ENCODE data around the gene WASL.

The WASL gene

DNA sequence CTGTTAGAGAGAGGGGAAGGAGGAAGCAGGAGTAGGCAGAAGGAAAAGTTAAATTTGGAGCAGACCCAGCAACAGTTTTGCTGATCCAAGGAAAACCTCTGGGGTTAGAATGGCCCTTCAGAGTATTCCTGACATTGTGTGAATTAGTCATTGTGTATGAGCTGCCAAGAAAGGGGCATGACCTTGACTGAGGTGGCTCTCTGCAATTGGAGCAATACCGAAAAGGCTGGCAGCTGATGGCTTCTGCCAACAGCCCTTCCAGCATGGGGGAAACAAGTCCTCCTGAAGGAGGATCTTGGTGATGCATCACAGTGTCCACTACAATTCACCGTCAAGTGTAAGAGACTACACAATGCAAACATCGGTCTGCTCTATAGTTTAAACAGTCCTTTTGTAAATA is 20.6 kb upstream of the WASL start:
- Histone ChIP-seq H3K36me3 (replicated peaks; ENCODE audit: low read depth, low read length) (no peaks in the 10 kb centered on the region), H3K27me3 (ENCODE audit: low read depth, low read length) (no peaks in the 10 kb centered on the region), H3K9me3 (ENCODE audit: insufficient read depth, low read length) (no peaks in the 10 kb centered on the region), H3K79me2 (ENCODE audit: low read length) (no peaks in the 10 kb centered on the region), H2AFZ (ENCODE audit: low read depth, low read length) (no peak overlapping the region), H3K4me2 (ENCODE audit: low read length) (no peak overlapping the region), H4K20me1 (ENCODE audit: insufficient read depth, low read length) (no peaks in the 10 kb centered on the region), H3K4me3 (ENCODE audit: low read length) (no peak overlapping the region), H3K27ac (ENCODE audit: low read length) (no peak overlapping the region), H3K9ac (ENCODE audit: low read length) (no peak overlapping the region), H3K4me1 (ENCODE audit: low read length) (peaks cover 15% of the 10 kb centered on the region)
- TF ChIP-seq CTCF (IDR thresholded peaks at IDR 0.05; ENCODE audit: low read depth, low read length) = no peak
- TF ChIP-seq EZH2phosphoT487 (IDR thresholded peaks at IDR 0.05; ENCODE audit: low read depth) = no peak

- Histone ChIP-seq H3K27me3 (ENCODE audit: low read depth, low read length) (no peaks in the 10 kb centered on the region), H3K27ac (ENCODE audit: low read length) (no peak overlapping the region), H3K4me1 (ENCODE audit: low read length) (peaks cover 15% of the 10 kb centered on the region), H3K4me2 (ENCODE audit: low read length) (no peak overlapping the region), H3K9me3 (ENCODE audit: insufficient read depth, low read length) (no peaks in the 10 kb centered on the region), H3K79me2 (ENCODE audit: low read length) (no peaks in the 10 kb centered on the region), H4K20me1 (ENCODE audit: insufficient read depth, low read length) (no peaks in the 10 kb centered on the region), H3K4me3 (ENCODE audit: low read length) (no peak overlapping the region), H2AFZ (ENCODE audit: low read depth, low read length) (no peak overlapping the region), H3K9ac (ENCODE audit: low read length) (no peak overlapping the region), H3K36me3 (replicated peaks; ENCODE audit: low read depth, low read length) (no peaks in the 10 kb centered on the region)
- TF ChIP-seq EZH2phosphoT487 (IDR thresholded peaks at IDR 0.05; ENCODE audit: low read depth) (no peak), CTCF (IDR thresholded peaks at IDR 0.05; ENCODE audit: low read depth, low read length) (no peak)
These were observed 19.7 kb upstream of the WASL start for GRCh38 chr7:123768493-123768892.

GRCh38 chr7:123763191-123763661 is 14.4 kb upstream of the WASL start:
- Histone ChIP-seq H3K4me3 (ENCODE audit: low read length) (no peak overlapping the region), H3K36me3 (replicated peaks; ENCODE audit: low read depth, low read length) (no peaks in the 10 kb centered on the region), H4K20me1 (ENCODE audit: insufficient read depth, low read length) (no peaks in the 10 kb centered on the region), H3K4me1 (ENCODE audit: low read length) (no peaks in the 10 kb centered on the region), H3K9me3 (ENCODE audit: insufficient read depth, low read length) (no peaks in the 10 kb centered on the region), H2AFZ (ENCODE audit: low read depth, low read length) (no peak overlapping the region), H3K4me2 (ENCODE audit: low read length) (no peak overlapping the region), H3K27me3 (ENCODE audit: low read depth, low read length) (no peaks in the 10 kb centered on the region), H3K27ac (ENCODE audit: low read length) (no peak overlapping the region), H3K79me2 (ENCODE audit: low read length) (no peaks in the 10 kb centered on the region), H3K9ac (ENCODE audit: low read length) (no peak overlapping the region)
- TF ChIP-seq CTCF (IDR thresholded peaks at IDR 0.05; ENCODE audit: low read depth, low read length) (no peak), EZH2phosphoT487 (IDR thresholded peaks at IDR 0.05; ENCODE audit: low read depth) (no peak)

- H2AFZ ChIP-seq (ENCODE audit: low read depth, low read length) = no peak overlapping the region
- H3K9me3 ChIP-seq (ENCODE audit: insufficient read depth, low read length) = no peaks in the 10 kb centered on the region
- H3K9ac ChIP-seq (ENCODE audit: low read length) = no peak overlapping the region
- TF ChIP-seq CTCF (IDR thresholded peaks at IDR 0.05; ENCODE audit: low read depth, low read length) = no peak
- TF ChIP-seq EZH2phosphoT487 (IDR thresholded peaks at IDR 0.05; ENCODE audit: low read depth) = no peak
- H4K20me1 ChIP-seq (ENCODE audit: insufficient read depth, low read length) = no peaks in the 10 kb centered on the region
- no peak overlapping the region for H3K4me2 ChIP-seq (ENCODE audit: low read length)
- peaks cover 3% of the 10 kb centered on the region; the same call in 1 of the 2 replicates for H3K4me1 ChIP-seq (ENCODE audit: low read length)
- H3K79me2 ChIP-seq (ENCODE audit: low read length) = no peaks in the 10 kb centered on the region
- no peaks in the 10 kb centered on the region for H3K36me3 ChIP-seq (replicated peaks; ENCODE audit: low read depth, low read length)
- no peaks in the 10 kb centered on the region for H3K27me3 ChIP-seq (ENCODE audit: low read depth, low read length)
- no peak overlapping the region for H3K27ac ChIP-seq (ENCODE audit: low read length)
- H3K4me3 ChIP-seq (ENCODE audit: low read length) = no peak overlapping the region
These were observed 12.9 kb upstream of the WASL start for GRCh38 chr7:123761729-123762128.
